KMS-11 (cell line): ENCODE results near the gene OGN.
A peak's percentile ranks its signal among the peaks of the same experiment; 100 is the strongest.
"Not testable (repeated sequence)": the region's sequence is repeated elsewhere in the genome, so short reads cannot be mapped to it uniquely, and the experiment has no call there.

Experiments used
- H2AFZ ChIP-seq: fragments of 200-600 bp; sonication (generic); 2 replicates; pipeline ENCODE4 v1.6.1; 2016; ENCODE audit warnings: antibody characterized with exemption, mixed run types, low read depth
- H3K27ac ChIP-seq: fragments of 200-600 bp; sonication (generic); 2 replicates; pipeline ENCODE4 v1.6.1; 2016; ENCODE audit warnings: mild to moderate bottlenecking, mixed run types
- H3K27me3 ChIP-seq: fragments of 200-600 bp; sonication (generic); 2 replicates; pipeline ENCODE4 v1.6.1; 2017; ENCODE audit warnings: mild to moderate bottlenecking, low read depth, mixed run types, moderate library complexity; ENCODE audit not compliant: insufficient read depth
- H3K36me3 ChIP-seq: fragments of 200-600 bp; sonication (generic); 2 replicates; pipeline ENCODE4 v1.6.1; 2017; ENCODE audit warnings: mild to moderate bottlenecking, mixed run types; ENCODE audit not compliant: insufficient read depth
- H3K4me1 ChIP-seq: fragments of 200-600 bp; sonication (generic); 2 replicates; pipeline ENCODE4 v1.6.1; 2016; ENCODE audit warnings: mild to moderate bottlenecking, low read depth, mixed run types; ENCODE audit not compliant: poor library complexity, severe bottlenecking
- H3K4me2 ChIP-seq: fragments of 200-600 bp; sonication (generic); 2 replicates; pipeline ENCODE4 v1.7.0; 2016; ENCODE audit warnings: mild to moderate bottlenecking, mixed run types
- H3K4me3 ChIP-seq: fragments of 200-600 bp; sonication (generic); IDR thresholded peaks from 2 replicates; pipeline ENCODE4 v1.6.1; 2017; ENCODE audit warnings: low read depth, low read length, mixed read lengths; ENCODE audit not compliant: insufficient read depth
- H3K79me2 ChIP-seq: fragments of 200-600 bp; sonication (generic); 2 replicates; pipeline ENCODE4 v1.6.1; 2016; ENCODE audit warnings: low read depth, mixed run types; ENCODE audit not compliant: insufficient read depth
- H3K9ac ChIP-seq: fragments of 200-600 bp; sonication (generic); 2 replicates; pipeline ENCODE4 v1.6.1; 2016; ENCODE audit warnings: mild to moderate bottlenecking, mixed run types
- H4K20me1 ChIP-seq: fragments of 200-600 bp; sonication (generic); 2 replicates; pipeline ENCODE4 v1.6.1; 2016; ENCODE audit warnings: mild to moderate bottlenecking, mixed run types; ENCODE audit not compliant: insufficient read depth
- CTCF ChIP-seq: fragments of 200-600 bp; sonication (generic); conservative IDR thresholded peaks from 2 replicates; pipeline ENCODE4 v1.6.1; 2017; ENCODE audit warnings: low read depth, mild to moderate bottlenecking, antibody characterized with exemption, low read length, moderate library complexity, mixed read lengths

OGN gene

DNA sequence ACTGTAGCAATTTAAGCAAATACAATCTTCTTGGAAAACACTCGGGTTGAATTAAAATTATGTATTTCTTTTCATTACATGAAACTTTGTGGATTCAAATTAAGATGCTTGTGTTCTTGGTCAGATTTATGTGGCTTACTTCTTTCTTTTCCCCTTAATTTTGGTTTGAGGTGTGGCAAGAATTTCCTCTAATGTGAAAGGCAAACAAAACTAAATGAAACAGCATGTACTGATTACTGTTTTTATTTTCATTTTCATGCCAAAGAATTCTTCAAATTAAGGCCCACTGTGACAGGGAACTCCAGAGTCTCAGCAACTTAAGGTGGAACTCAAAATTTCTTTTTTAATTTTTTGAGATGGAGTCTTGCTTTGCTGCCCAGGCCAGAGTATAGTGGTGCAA is 20.0 kb upstream of the OGN start, which contains the start of gene OMD:
Gene OMD (minus strand): TSS at position 132 of the 400 bp plus-strand sequence. CDS start 6,913 bp downstream, outside the sequence.
- H3K36me3 ChIP-seq = no peaks in the 10 kb centered on the region
- H4K20me1 ChIP-seq = no peaks in the 10 kb centered on the region
- no peak within 1 kb of the TSS for H3K9ac ChIP-seq
- no peak within 1 kb of the TSS for H2AFZ ChIP-seq
- H3K4me3 ChIP-seq = no peak within 1 kb of the TSS
- H3K27me3 ChIP-seq = no peaks in the 10 kb centered on the region
- peaks cover 11% of the 10 kb centered on the region for H3K4me1 ChIP-seq
- TF ChIP-seq CTCF = no peak
- H3K79me2 ChIP-seq = no peaks in the 10 kb centered on the region
- peak within 1 kb of the TSS; percentile 37; the same call in 1 of the 2 replicates for H3K4me2 ChIP-seq
- no peak within 1 kb of the TSS for H3K27ac ChIP-seq

GRCh38 chr9:92423612-92424011 is 19.2 kb upstream of the OGN start:
- H2AFZ ChIP-seq = no peak overlapping the region
- no peak overlapping the region for H3K4me3 ChIP-seq
- peaks cover 11% of the 10 kb centered on the region for H3K4me1 ChIP-seq
- H3K9ac ChIP-seq = no peak overlapping the region
- H3K36me3 ChIP-seq = no peaks in the 10 kb centered on the region
- no peak overlapping the region for H3K27ac ChIP-seq
- no peaks in the 10 kb centered on the region for H4K20me1 ChIP-seq
- H3K27me3 ChIP-seq = no peaks in the 10 kb centered on the region
- H3K79me2 ChIP-seq = no peaks in the 10 kb centered on the region
- H3K4me2 ChIP-seq = peak overlapping the region; percentile 37; the same call in 1 of the 2 replicates
- no peak for TF ChIP-seq CTCF

GRCh38 chr9:92422611-92423338 is 18.4 kb upstream of the OGN start:
- H3K9ac ChIP-seq = no peak overlapping the region
- no peak overlapping the region for H2AFZ ChIP-seq
- no peak overlapping the region for H3K4me2 ChIP-seq
- TF ChIP-seq CTCF = no peak
- H3K4me3 ChIP-seq = no peak overlapping the region
- no peak overlapping the region for H3K27ac ChIP-seq
- no peaks in the 10 kb centered on the region for H3K36me3 ChIP-seq
- no peaks in the 10 kb centered on the region for H4K20me1 ChIP-seq
- H3K4me1 ChIP-seq = peaks cover 11% of the 10 kb centered on the region
- no peaks in the 10 kb centered on the region for H3K79me2 ChIP-seq
- H3K27me3 ChIP-seq = no peaks in the 10 kb centered on the region

GRCh38 chr9:92414566-92414965 is 10.2 kb upstream of the OGN start:
- Histone ChIP-seq H3K4me2 (no peak overlapping the region), H3K4me1 (no peaks in the 10 kb centered on the region), H3K27me3 (no peaks in the 10 kb centered on the region), H3K27ac (no peak overlapping the region), H3K79me2 (no peaks in the 10 kb centered on the region; the same call in 1 of the 2 replicates), H4K20me1 (no peaks in the 10 kb centered on the region), H2AFZ (no peak overlapping the region), H3K36me3 (no peaks in the 10 kb centered on the region), H3K9ac (no peak overlapping the region), H3K4me3 (no peak overlapping the region)
- no peak for TF ChIP-seq CTCF

DNA sequence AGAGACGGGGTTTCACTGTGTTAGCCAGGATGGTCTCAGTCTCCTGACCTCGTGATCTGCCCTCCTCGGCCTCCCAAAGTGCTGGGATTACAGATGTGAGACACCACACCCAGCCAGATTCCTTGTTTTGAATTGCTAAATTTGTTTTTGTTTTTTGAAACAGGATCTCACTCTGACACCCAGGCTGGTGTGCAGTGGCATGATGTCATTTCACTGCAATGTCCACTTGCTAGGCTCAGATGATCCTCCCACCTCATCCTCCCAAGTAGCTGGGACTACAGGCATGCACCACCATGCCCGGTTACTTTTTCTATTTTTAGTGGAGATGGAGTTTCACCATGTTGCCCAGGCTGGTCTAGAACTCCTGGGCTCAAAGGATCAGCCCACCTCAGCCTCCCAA is 6.8 kb upstream of the OGN start:
- not testable (repeated sequence) for H3K36me3 ChIP-seq, H3K4me1 ChIP-seq, H3K27me3 ChIP-seq, H3K27ac ChIP-seq, H3K4me3 ChIP-seq, H3K9ac ChIP-seq, H2AFZ ChIP-seq, H3K79me2 ChIP-seq, H4K20me1 ChIP-seq, H3K4me2 ChIP-seq
